ENCODE results near the gene KCTD16.

The KCTD16 gene

GRCh38 chr5:144525000-144525399 is 354.3 kb downstream of the KCTD16 start:
- Mint-ChIP-seq H3K4me3 (no peak overlapping the region), H3K4me1 (no peaks in the 10 kb centered on the region), H3K27me3 (no peaks in the 10 kb centered on the region), H3K27ac (no peak overlapping the region), H3K9me3 (peaks cover 12% of the 10 kb centered on the region), H3K36me3 (no peaks in the 10 kb centered on the region)
- ATAC-seq = no peak

- Mint-ChIP-seq H3K4me3 (no peak overlapping the region), H3K4me1 (no peaks in the 10 kb centered on the region), H3K27ac (no peak overlapping the region), H3K9me3 (peaks cover 11% of the 10 kb centered on the region), H3K36me3 (no peaks in the 10 kb centered on the region), H3K27me3 (no peaks in the 10 kb centered on the region)
- no peak for ATAC-seq
These were observed 360.5 kb downstream of the KCTD16 start for GRCh38 chr5:144531188-144531587.

Measured in stimulated activated memory B cell treated with anti-CD40 and anti-IgM and Interleukin-4, amounts not matched to agents 10 μg/mL and 1 μg/mL and 100 μg/mL, for 72 hours (primary cell).